ENCODE measurements around the gene NTN1.

DNA sequence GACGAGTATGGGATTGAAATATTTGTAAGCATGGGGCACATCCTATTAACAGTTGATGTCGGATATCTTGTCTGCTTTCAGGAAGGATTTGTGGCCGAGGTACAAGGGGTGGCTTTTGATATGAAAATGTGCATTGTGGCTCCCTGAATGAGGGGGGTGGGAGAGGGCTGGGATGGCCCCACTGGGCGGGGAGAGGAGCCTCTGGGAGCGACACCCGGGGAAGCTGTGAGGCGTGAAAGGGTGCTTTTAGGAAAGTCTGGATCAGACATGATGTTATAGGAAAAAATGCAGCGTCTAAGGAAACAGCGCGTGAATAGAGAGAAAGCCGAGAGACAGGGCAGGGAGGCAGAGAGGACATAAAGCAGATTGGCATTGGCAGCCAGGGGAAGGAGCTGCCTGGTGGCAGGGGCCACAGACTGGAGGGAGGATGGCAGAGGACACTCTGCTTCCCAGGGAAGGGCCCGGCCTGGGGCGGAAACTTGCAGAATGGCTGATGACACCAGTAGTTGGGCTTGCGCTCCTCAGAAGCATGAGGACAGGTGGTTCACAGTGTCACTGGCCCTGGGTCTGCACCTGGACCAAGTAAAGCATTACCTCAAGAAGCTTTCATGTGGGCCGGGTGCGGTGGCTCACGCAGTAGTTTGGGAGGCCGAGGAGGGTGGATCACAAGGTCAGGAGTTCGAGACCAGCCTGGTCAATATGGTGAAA lies 95.7 kb downstream of the NTN1 start:
- no peak for TF ChIP-seq ZNF175 (tag by site-specific recombination; IDR thresholded peaks at IDR 0.05)
- TF ChIP-seq, protein P1, sequence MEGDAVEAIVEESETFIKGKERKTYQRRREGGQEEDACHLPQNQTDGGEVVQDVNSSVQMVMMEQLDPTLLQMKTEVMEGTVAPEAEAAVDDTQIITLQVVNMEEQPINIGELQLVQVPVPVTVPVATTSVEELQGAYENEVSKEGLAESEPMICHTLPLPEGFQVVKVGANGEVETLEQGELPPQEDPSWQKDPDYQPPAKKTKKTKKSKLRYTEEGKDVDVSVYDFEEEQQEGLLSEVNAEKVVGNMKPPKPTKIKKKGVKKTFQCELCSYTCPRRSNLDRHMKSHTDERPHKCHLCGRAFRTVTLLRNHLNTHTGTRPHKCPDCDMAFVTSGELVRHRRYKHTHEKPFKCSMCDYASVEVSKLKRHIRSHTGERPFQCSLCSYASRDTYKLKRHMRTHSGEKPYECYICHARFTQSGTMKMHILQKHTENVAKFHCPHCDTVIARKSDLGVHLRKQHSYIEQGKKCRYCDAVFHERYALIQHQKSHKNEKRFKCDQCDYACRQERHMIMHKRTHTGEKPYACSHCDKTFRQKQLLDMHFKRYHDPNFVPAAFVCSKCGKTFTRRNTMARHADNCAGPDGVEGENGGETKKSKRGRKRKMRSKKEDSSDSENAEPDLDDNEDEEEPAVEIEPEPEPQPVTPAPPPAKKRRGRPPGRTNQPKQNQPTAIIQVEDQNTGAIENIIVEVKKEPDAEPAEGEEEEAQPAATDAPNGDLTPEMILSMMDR (tag by site-specific recombination; IDR thresholded peaks at IDR 0.05) = no peak
- TF ChIP-seq ZBTB21 (tag by site-specific recombination; IDR thresholded peaks at IDR 0.05) = no peak
- TF ChIP-seq ZNF701 (tag by site-specific recombination; IDR thresholded peaks at IDR 0.05) = no peak
- TF ChIP-seq ZNF302 (tag by site-specific recombination; IDR thresholded peaks at IDR 0.05; ENCODE audit: low read depth) = no peak

Data from HEK293 (cell line).